ENCODE measurements around the gene TRIB2. TPM values are rescaled to one million over a fixed set of nuclear protein-coding genes. Genes with fewer than 3 reads are reported as not detected.

The TRIB2 gene
- total and polyA plus RNA-seq, 2 of the 13 experiments (the other 11 are each of a cell fraction or from before 2014, with no cell fraction given): 1.1 to 2.3 TPM

DNA sequence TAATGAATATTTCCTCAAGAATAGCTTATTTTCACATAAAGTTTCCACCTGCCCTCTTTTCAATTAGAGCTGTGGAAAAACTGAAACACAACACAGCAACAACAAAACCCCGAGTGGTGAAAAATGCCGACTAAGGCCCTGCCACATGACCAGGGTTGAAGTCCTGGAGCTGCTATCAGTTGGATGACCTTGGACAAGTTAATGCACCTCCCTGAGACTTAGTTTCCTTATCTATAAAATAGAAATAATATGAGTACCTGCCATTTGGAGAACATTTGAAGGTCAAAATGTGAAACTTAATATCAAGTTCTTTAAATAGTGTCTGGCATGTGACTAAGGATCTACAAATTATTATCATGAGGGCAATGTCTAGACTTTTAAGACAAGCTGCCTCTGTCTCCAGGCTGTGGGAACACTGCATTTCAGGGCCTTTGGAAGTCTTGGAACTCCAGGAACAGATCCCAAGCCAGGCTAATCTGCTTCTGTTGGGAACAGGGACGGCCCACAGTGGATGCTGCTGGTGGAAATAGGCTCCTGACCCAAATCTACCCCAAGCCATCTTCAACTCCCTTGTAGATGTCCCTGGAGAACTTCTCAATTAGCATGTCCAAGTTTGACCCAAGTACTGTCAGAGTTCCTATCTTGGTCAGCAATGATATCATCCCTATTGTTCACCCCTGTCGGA lies 42.0 kb upstream of the TRIB2 start:
- no peak overlapping the region for H3K27ac ChIP-seq (ENCODE audit: extremely low read length, insufficient read depth, low read length)
- TF ChIP-seq ZFP37 (CRISPR knock-in tag; IDR thresholded peaks at IDR 0.05; ENCODE audit: borderline replicate concordance) (no peak), ZNF260 (CRISPR knock-in tag; IDR thresholded peaks at IDR 0.05; ENCODE audit: borderline replicate concordance, low read depth) (no peak), NFKB2 (CRISPR knock-in tag; IDR thresholded peaks at IDR 0.05; ENCODE audit: borderline replicate concordance) (no peak), ZNF382 (CRISPR knock-in tag; IDR thresholded peaks at IDR 0.05; ENCODE audit: borderline replicate concordance) (no peak), ZBTB33 (CRISPR knock-in tag; IDR thresholded peaks at IDR 0.05) (no peak), ZFP41 (CRISPR knock-in tag; IDR thresholded peaks at IDR 0.05; ENCODE audit: borderline replicate concordance) (no peak), NCOA1 (CRISPR knock-in tag; IDR thresholded peaks at IDR 0.05) (no peak), HOXA3 (CRISPR knock-in tag; IDR thresholded peaks at IDR 0.05) (no peak), MEF2D (CRISPR knock-in tag; IDR thresholded peaks at IDR 0.05) (no peak), ZFP36 (IDR thresholded peaks at IDR 0.05; ENCODE audit: borderline replicate concordance, low read depth, low read length, partially characterized antibody) (no peak), ZNF674 (CRISPR knock-in tag; IDR thresholded peaks at IDR 0.05; ENCODE audit: low read depth) (no peak), CCAR2 (optimal IDR thresholded peaks at IDR 0.05; ENCODE audit: low read depth, low read length) (no peak)
- TF ChIP-seq, protein P1, sequence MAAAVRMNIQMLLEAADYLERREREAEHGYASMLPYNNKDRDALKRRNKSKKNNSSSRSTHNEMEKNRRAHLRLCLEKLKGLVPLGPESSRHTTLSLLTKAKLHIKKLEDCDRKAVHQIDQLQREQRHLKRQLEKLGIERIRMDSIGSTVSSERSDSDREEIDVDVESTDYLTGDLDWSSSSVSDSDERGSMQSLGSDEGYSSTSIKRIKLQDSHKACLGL (CRISPR knock-in tag; IDR thresholded peaks at IDR 0.05): no peak
- TF ChIP-seq, protein P2, sequence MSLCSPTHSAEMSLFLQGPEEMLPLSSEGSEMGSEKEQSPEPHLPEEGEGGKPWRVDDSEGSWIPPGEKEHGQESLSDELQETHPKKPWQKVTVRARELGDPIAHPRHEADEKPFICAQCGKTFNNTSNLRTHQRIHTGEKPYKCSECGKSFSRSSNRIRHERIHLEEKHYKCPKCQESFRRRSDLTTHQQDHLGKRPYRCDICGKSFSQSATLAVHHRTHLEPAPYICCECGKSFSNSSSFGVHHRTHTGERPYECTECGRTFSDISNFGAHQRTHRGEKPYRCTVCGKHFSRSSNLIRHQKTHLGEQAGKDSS (CRISPR knock-in tag; IDR thresholded peaks at IDR 0.05; ENCODE audit: borderline replicate concordance, low read depth): no peak
- no peaks in the 10 kb centered on the region for H3K79me2 ChIP-seq (ENCODE audit: insufficient read depth, low read length)
- H3K9me3 ChIP-seq (ENCODE audit: low read length): peaks cover 4% of the 10 kb centered on the region; the same call in 1 of the 2 replicates
- FAIRE-seq: no peak
- in situ Hi-C loops (cut with HindIII; ENCODE audit: extremely low pct_ligation_motif_present, low pct_unique_long_range_greater_than_20kb) (no loop called here), intact Hi-C loops (cut with micrococcal nuclease; ENCODE audit: unreplicated experiment) (no loop called here)
- H3K4me3 ChIP-seq (replicated peaks in 1 of 3; ENCODE audit: insufficient read depth in 1 of 3, low read depth in 2 of 3, low read length in 3 of 3): no peak overlapping the region
- ChIA-PET POLR2A (no interaction called here), CTCF (ENCODE audit: low intra/inter-chr PET ratio, low total read pairs) (no interaction called here)
- H3K9ac ChIP-seq (ENCODE audit: insufficient read depth, low read depth, low read length): no peak overlapping the region
- no peaks in the 10 kb centered on the region for H3K36me3 ChIP-seq (replicated peaks in 1 of 2; ENCODE audit: control insufficient read depth in 1 of 2, insufficient read depth in 2 of 2, low read length in 2 of 2)
- no TSS peak for BruUV-seq (replicated peaks)
- H3K4me2 ChIP-seq (ENCODE audit: low read depth, low read length): no peak overlapping the region
- H3K4me1 ChIP-seq (ENCODE audit: insufficient read depth, low read length): no peaks in the 10 kb centered on the region
- no peak for ATAC-seq
- WGBS (ENCODE audit: low lambda C conversion rate): 16% methylated on average over 4 of the region's 4 CpGs
- no peak for DNase-seq (ENCODE audit: low spot score)
- H3K27me3 ChIP-seq (ENCODE audit: control insufficient read depth in 1 of 2, insufficient read depth in 2 of 2, low read length in 2 of 2): no peaks in the 10 kb centered on the region
- no peaks in the 10 kb centered on the region for H4K20me1 ChIP-seq (ENCODE audit: insufficient read depth, low read length)
- H2AFZ ChIP-seq (ENCODE audit: low read length): no peak overlapping the region
